MM.1S (cell line): ENCODE results near the gene LSAMP.

Source experiments
- DNase-seq: peaks from one replicate; pipeline ENCODE4 v3.0.0-alpha.2; 2015
- H2AFZ ChIP-seq: fragments of 300-600 bp; sonication (generic); 2 replicates; pipeline ENCODE4 v1.6.0; 2016; ENCODE audit warnings: antibody characterized with exemption, low read length
- H3F3A ChIP-seq: fragments of 300-600 bp; sonication (generic); 2 replicates; pipeline ENCODE4 v1.6.1; 2016; ENCODE audit warnings: mild to moderate bottlenecking, antibody characterized with exemption, low read length, moderate library complexity, mixed read lengths; ENCODE audit not compliant: insufficient read depth
- H3K27ac ChIP-seq: fragments of 300-600 bp; sonication (generic); 2 replicates; pipeline ENCODE4 v1.5.1; 2016; ENCODE audit warnings: mild to moderate bottlenecking, low read length
- H3K27me3 ChIP-seq: fragments of 300-600 bp; sonication (generic); replicated peaks from 2 replicates; pipeline ENCODE4 v1.6.0; 2016; ENCODE audit warnings: low read length; ENCODE audit not compliant: insufficient read depth
- H3K36me3 ChIP-seq: fragments of 300-600 bp; sonication (generic); replicated peaks from 2 replicates; pipeline ENCODE4 v1.6.1; 2016; ENCODE audit warnings: mild to moderate bottlenecking, low read length, mixed read lengths; ENCODE audit not compliant: insufficient read depth
- H3K4me1 ChIP-seq: fragments of 300-600 bp; sonication (generic); 2 replicates; pipeline ENCODE4 v1.6.1; 2016; ENCODE audit warnings: low read length, mixed read lengths
- H3K4me2 ChIP-seq: fragments of 300-600 bp; sonication (generic); 2 replicates; pipeline ENCODE4 v1.6.0; 2016; ENCODE audit warnings: low read depth, low read length
- H3K4me3 ChIP-seq: fragments of 300-600 bp; sonication (generic); 2 replicates; pipeline ENCODE4 v1.5.1; 2016; ENCODE audit warnings: low read length, mixed read lengths
- H3K79me2 ChIP-seq: fragments of 300-600 bp; sonication (generic); 2 replicates; pipeline ENCODE4 v1.6.1; 2016; ENCODE audit warnings: mixed run types, low read length, mixed read lengths
- H3K9ac ChIP-seq: fragments of 300-600 bp; sonication (generic); 2 replicates; pipeline ENCODE4 v1.6.1; 2016; ENCODE audit warnings: low read length, mixed read lengths
- H3K9me2 ChIP-seq: fragments of 300-600 bp; sonication (generic); replicated peaks from 2 replicates; pipeline ENCODE4 v1.6.1; 2016; ENCODE audit warnings: mild to moderate bottlenecking, low read length, mixed read lengths; ENCODE audit not compliant: insufficient read depth
- H3K9me3 ChIP-seq: fragments of 300-600 bp; sonication (generic); replicated peaks from 2 replicates; pipeline ENCODE4 v1.6.1; 2016; ENCODE audit warnings: mild to moderate bottlenecking, low read length, mixed read lengths; ENCODE audit not compliant: insufficient read depth
- H4K20me1 ChIP-seq: fragments of 300-600 bp; sonication (generic); 2 replicates; pipeline ENCODE4 v1.6.1; 2016; ENCODE audit warnings: mild to moderate bottlenecking, low read length, moderate library complexity, mixed read lengths; ENCODE audit not compliant: insufficient read depth
- EZH2 ChIP-seq: fragments of 300-600 bp; sonication (generic); optimal IDR thresholded peaks from 2 replicates; pipeline ENCODE3; 2017; ENCODE audit warnings: low read depth, mild to moderate bottlenecking, antibody characterized with exemption, low read length, mixed read lengths
- EZH2phosphoT487 ChIP-seq: fragments of 300-600 bp; sonication (generic); IDR thresholded peaks from 2 replicates; pipeline ENCODE4 v1.6.1; 2018; ENCODE audit warnings: antibody characterized with exemption, low read length
- TF ChIP-seq, protein P1 (sequence below): fragments of 300-600 bp; sonication (generic); IDR thresholded peaks from 2 replicates; pipeline ENCODE4 v1.5.1; 2016; ENCODE audit warnings: antibody characterized with exemption, low read length, mixed read lengths

Gene LSAMP

DNA sequence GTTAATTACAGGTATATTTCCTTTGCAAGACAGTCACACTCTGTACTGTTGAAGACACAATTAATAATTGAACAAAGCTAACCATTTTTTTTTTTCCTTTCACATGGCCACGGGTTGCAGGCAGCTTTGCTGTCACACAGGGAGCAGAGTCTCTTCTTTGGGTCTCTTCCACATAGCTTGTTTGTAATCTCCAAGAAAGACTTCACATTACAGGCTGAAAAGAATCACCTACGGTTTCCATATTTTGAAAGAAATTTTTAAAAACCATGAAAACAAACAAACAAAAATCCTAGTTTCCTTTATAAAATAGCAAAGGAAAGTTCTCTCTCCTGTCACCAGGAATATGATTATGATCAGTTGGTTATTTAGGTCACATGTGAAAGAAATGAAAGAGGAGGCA is 429.4 kb downstream of the LSAMP start:
- no peak overlapping the region for H3K4me2 ChIP-seq
- H3K9me2 ChIP-seq, result no peaks in the 10 kb centered on the region
- H3K4me3 ChIP-seq, result no peak overlapping the region
- no peak for DNase-seq
- H4K20me1 ChIP-seq, result no peaks in the 10 kb centered on the region
- no peaks in the 10 kb centered on the region for H3F3A ChIP-seq
- no peaks in the 10 kb centered on the region for H3K27me3 ChIP-seq
- H2AFZ ChIP-seq, result no peak overlapping the region
- no peaks in the 10 kb centered on the region for H3K4me1 ChIP-seq
- H3K27ac ChIP-seq, result no peak overlapping the region
- H3K36me3 ChIP-seq, result no peaks in the 10 kb centered on the region
- no peaks in the 10 kb centered on the region for H3K79me2 ChIP-seq
- no peaks in the 10 kb centered on the region for H3K9me3 ChIP-seq
- no peak overlapping the region for H3K9ac ChIP-seq
- TF ChIP-seq, protein P1, sequence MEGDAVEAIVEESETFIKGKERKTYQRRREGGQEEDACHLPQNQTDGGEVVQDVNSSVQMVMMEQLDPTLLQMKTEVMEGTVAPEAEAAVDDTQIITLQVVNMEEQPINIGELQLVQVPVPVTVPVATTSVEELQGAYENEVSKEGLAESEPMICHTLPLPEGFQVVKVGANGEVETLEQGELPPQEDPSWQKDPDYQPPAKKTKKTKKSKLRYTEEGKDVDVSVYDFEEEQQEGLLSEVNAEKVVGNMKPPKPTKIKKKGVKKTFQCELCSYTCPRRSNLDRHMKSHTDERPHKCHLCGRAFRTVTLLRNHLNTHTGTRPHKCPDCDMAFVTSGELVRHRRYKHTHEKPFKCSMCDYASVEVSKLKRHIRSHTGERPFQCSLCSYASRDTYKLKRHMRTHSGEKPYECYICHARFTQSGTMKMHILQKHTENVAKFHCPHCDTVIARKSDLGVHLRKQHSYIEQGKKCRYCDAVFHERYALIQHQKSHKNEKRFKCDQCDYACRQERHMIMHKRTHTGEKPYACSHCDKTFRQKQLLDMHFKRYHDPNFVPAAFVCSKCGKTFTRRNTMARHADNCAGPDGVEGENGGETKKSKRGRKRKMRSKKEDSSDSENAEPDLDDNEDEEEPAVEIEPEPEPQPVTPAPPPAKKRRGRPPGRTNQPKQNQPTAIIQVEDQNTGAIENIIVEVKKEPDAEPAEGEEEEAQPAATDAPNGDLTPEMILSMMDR, result no peak
- no peak for TF ChIP-seq EZH2
- TF ChIP-seq EZH2phosphoT487, result no peak

DNA sequence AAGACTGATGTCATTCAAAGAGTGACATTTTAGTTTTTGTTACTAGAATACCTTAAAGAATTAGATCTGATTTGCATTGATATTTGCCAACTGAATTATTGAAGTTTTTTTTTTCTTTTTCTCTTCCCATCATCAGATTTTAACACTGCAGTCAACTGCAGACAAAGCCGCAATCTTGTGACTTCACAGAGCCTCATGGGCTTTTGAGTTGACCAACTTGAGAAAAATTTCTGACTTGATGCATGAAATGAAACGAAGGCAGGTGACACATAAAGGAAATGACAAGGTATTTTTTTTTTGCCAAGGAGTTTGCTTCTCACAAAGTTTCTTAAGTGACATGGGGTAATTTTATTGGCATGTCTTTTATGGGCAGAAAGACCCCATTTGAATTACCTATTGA is 438.3 kb downstream of the LSAMP start:
- no peaks in the 10 kb centered on the region for H3K9me2 ChIP-seq
- no peak overlapping the region for H3K9ac ChIP-seq
- TF ChIP-seq EZH2phosphoT487 (no peak), EZH2 (no peak)
- TF ChIP-seq, protein P1, result no peak
- no peaks in the 10 kb centered on the region for H3K36me3 ChIP-seq
- no peaks in the 10 kb centered on the region for H3F3A ChIP-seq
- no peaks in the 10 kb centered on the region for H3K79me2 ChIP-seq
- H2AFZ ChIP-seq, result no peak overlapping the region
- no peaks in the 10 kb centered on the region for H4K20me1 ChIP-seq
- H3K4me3 ChIP-seq, result no peak overlapping the region
- H3K27ac ChIP-seq, result no peak overlapping the region
- no peaks in the 10 kb centered on the region for H3K9me3 ChIP-seq
- H3K4me1 ChIP-seq, result no peaks in the 10 kb centered on the region
- H3K4me2 ChIP-seq, result no peak overlapping the region
- DNase-seq, result no peak
- H3K27me3 ChIP-seq, result no peaks in the 10 kb centered on the region

- H3K9me2 ChIP-seq, result no peaks in the 10 kb centered on the region
- H3K4me1 ChIP-seq, result no peaks in the 10 kb centered on the region
- no peaks in the 10 kb centered on the region for H3K79me2 ChIP-seq
- no peaks in the 10 kb centered on the region for H3K36me3 ChIP-seq
- DNase-seq, result no peak
- no peaks in the 10 kb centered on the region for H3K27me3 ChIP-seq
- no peak overlapping the region for H3K27ac ChIP-seq
- no peaks in the 10 kb centered on the region for H4K20me1 ChIP-seq
- no peak overlapping the region for H3K9ac ChIP-seq
- TF ChIP-seq, protein P1, result no peak
- TF ChIP-seq EZH2, result no peak
- TF ChIP-seq EZH2phosphoT487, result no peak
- no peaks in the 10 kb centered on the region for H3K9me3 ChIP-seq
- no peaks in the 10 kb centered on the region for H3F3A ChIP-seq
- H2AFZ ChIP-seq, result no peak overlapping the region
- no peak overlapping the region for H3K4me3 ChIP-seq
- no peak overlapping the region for H3K4me2 ChIP-seq
Observed at GRCh38 chr3:116005404-116005803, 439.9 kb downstream of the LSAMP start.
